Measurements from ENCODE around the gene TMEM255B.

The TMEM255B gene

DNA sequence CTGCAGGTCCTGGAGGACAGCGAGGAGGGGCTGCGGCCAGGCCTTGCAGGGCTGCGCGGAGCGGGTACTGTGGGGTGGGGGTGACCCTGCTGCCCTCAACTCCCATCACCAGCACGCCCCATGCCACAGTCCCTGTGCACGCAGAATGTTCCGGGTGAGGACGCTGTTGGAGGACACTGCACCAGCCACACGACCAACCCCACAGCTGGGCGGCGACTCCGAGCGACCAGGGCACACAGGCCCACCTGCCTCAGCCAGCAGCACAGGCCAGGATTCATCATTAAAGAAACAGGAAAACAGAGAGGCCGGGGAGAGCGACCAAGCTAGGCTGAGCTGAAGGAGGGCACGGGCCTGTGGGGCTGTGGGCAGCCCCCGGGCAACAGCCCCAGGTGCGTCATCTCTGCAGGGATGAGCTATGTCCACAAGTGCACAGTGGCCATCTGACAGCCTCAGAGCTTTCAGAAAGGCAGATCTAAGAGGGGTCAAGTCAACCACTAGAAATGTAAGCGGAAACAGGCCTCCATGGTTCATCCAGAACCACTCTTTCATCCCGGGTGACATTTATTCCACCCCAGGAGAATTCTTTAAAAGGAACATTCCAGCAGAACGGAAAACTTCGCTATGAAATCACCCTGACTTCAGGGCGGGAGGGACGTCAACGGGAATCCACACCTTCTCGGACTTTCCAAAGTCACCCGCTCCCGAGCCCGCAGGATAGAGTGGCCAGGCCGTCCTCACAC lies 103.3 kb downstream of the TMEM255B start:
- TF ChIP-seq, protein P1, sequence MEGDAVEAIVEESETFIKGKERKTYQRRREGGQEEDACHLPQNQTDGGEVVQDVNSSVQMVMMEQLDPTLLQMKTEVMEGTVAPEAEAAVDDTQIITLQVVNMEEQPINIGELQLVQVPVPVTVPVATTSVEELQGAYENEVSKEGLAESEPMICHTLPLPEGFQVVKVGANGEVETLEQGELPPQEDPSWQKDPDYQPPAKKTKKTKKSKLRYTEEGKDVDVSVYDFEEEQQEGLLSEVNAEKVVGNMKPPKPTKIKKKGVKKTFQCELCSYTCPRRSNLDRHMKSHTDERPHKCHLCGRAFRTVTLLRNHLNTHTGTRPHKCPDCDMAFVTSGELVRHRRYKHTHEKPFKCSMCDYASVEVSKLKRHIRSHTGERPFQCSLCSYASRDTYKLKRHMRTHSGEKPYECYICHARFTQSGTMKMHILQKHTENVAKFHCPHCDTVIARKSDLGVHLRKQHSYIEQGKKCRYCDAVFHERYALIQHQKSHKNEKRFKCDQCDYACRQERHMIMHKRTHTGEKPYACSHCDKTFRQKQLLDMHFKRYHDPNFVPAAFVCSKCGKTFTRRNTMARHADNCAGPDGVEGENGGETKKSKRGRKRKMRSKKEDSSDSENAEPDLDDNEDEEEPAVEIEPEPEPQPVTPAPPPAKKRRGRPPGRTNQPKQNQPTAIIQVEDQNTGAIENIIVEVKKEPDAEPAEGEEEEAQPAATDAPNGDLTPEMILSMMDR (IDR thresholded peaks at IDR 0.05; ENCODE audit: extremely low read depth, insufficient read depth, missing control alignments), result no peak
- in situ Hi-C loops (cut with MboI; ENCODE audit: low pct_unique_long_range_greater_than_20kb, low sequenced_read_pairs, unreplicated experiment), result no loop called here
- DNase-seq (ENCODE audit: low spot score), result no peak

- TF ChIP-seq, protein P1 (IDR thresholded peaks at IDR 0.05; ENCODE audit: extremely low read depth, insufficient read depth, missing control alignments), result no peak
- peak; percentile 79 for DNase-seq (ENCODE audit: low spot score)
- in situ Hi-C loops (cut with MboI; ENCODE audit: low pct_unique_long_range_greater_than_20kb, low sequenced_read_pairs, unreplicated experiment), result no loop called here
Observed at GRCh38 chr13:113862931-113863523, 104.0 kb downstream of the TMEM255B start.

DNA sequence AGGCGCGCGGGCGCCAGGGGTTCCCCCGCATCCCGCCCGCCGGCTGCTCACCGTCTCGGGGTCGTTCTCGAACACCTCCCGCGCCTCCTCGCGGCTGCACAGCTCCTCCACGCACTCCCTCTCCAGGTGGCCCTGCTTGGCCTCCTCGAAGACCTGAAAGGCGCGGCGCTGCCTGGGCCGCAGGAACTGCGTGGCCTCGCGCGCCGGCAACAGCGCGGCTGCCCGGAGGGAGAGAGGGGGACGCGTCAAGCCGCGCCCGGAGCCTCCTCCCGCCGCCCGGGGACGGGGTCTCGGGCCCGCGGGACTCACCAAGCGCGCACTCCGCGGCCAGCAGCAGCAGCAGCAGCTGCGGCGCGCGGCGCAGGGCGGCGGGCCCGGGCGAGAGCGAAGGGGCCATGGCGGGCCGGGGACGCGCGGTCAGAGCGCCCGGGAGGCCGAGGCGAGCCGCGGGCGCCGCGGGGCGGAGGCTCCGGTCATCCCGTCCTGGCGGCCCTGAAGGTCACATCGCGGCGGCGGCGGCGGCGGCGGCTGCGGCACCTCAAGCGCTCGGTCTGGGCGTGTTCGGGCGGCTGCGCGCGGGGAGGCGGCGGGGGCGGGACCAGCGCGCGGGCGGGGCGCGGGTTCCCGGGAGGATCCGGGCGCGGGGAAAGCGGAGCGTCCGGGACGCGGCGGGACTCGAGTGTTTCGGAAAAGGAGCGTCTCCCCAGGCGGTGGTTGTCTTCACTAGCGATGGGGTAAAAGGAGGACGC lies 104.7 kb downstream of the TMEM255B start, which contains the start of gene GAS6:
GAS6 (minus strand) TSS at position 553 of the 749 bp plus-strand sequence; CDS start at position 397, 156 bp downstream.
- TF ChIP-seq, protein P1 (IDR thresholded peaks at IDR 0.05; ENCODE audit: extremely low read depth, insufficient read depth, missing control alignments), result no peak
- DNase-seq (ENCODE audit: low spot score), result peak; percentile 74
- in situ Hi-C loops (cut with MboI; ENCODE audit: low pct_unique_long_range_greater_than_20kb, low sequenced_read_pairs, unreplicated experiment), result no loop called here

GRCh38 chr13:113864273-113864890 lies 105.4 kb downstream of the TMEM255B start:
- TF ChIP-seq, protein P1 (IDR thresholded peaks at IDR 0.05; ENCODE audit: extremely low read depth, insufficient read depth, missing control alignments), result no peak
- no peak for DNase-seq (ENCODE audit: low spot score)
- in situ Hi-C loops (cut with MboI; ENCODE audit: low pct_unique_long_range_greater_than_20kb, low sequenced_read_pairs, unreplicated experiment), result no loop called here

GRCh38 chr13:113865427-113865826 lies 106.4 kb downstream of the TMEM255B start:
- TF ChIP-seq, protein P1 (IDR thresholded peaks at IDR 0.05; ENCODE audit: extremely low read depth, insufficient read depth, missing control alignments), result no peak
- no peak for DNase-seq (ENCODE audit: low spot score)
- in situ Hi-C loops (cut with MboI; ENCODE audit: low pct_unique_long_range_greater_than_20kb, low sequenced_read_pairs, unreplicated experiment), result no loop called here

All from GM13977 (cell line).